HEK293 (cell line): Measurements from ENCODE around the gene HTR3B.
A peak's percentile ranks its signal among the peaks of the same experiment; 100 is the strongest.

Experiments
- CTCF ChIA-PET: fragments of 350-600 bp; formaldehyde crosslinking; extraction: SDS; loops from one replicate; lab custom pipeline; 2021; ENCODE audit warnings: antibody characterized with exemption; lab: Yijun Ruan, JAX
- POLR2A ChIA-PET: fragments of 300-600 bp; formaldehyde crosslinking; extraction: SDS; loops from one replicate; lab custom pipeline; 2020; ENCODE audit warnings: antibody characterized with exemption, inconsistent platforms; lab: Yijun Ruan, JAX
- H3K27ac ChIP-seq: fragments of 200-500 bp; sonication (Bioruptor generic); 2 replicates; pipeline ENCODE4 v1.5.1; 2014; ENCODE audit warnings: low read depth, low read length, control low read depth, inconsistent platforms; ENCODE audit errors: extremely low read depth
- H3K36me3 ChIP-seq, 2 experiments: fragments of 200-500 bp in 1 of 2; sonication (Bioruptor generic) in 1 of 2; 1 replicate in 1 of 2; 2 replicates in 1 of 2; pipeline ENCODE4 v1.5.1; 2014 to 2017; ENCODE audit warnings: inconsistent platforms in 2 of 2, low read length in 2 of 2; ENCODE audit not compliant: control insufficient read depth in 2 of 2, insufficient read depth in 1 of 2
- H3K4me1 ChIP-seq: fragments of 200-500 bp; sonication (Bioruptor generic); 2 replicates; pipeline ENCODE4 v1.5.1; 2014; ENCODE audit warnings: mild to moderate bottlenecking, low read length, inconsistent platforms; ENCODE audit not compliant: control insufficient read depth, insufficient read depth
- H3K4me3 ChIP-seq: 2 replicates; pipeline ENCODE4 v1.5.1; 2011; ENCODE audit warnings: low read depth, mild to moderate bottlenecking, control low read depth, low read length, moderate library complexity
- H3K9me3 ChIP-seq: fragments of 200-500 bp; sonication (Bioruptor generic); 2 replicates; pipeline ENCODE4 v1.5.1; 2014; ENCODE audit warnings: low read depth, low read length, inconsistent platforms; ENCODE audit not compliant: control insufficient read depth, insufficient read depth
- EGR2 ChIP-seq: fragments of 450-650 bp; formaldehyde crosslinking; IDR thresholded peaks from 2 replicates; pipeline ENCODE4 v1.5.1; 2016; ENCODE audit warnings: low read depth, missing biosample characterization, missing genetic modification characterization
- KLF1 ChIP-seq: fragments of 450-650 bp; formaldehyde crosslinking; IDR thresholded peaks from 2 replicates; pipeline ENCODE4 v1.5.1; 2016; ENCODE audit warnings: missing biosample characterization, missing genetic modification characterization
- PBX3 ChIP-seq: sonication (generic); formaldehyde crosslinking; IDR thresholded peaks from 2 replicates; pipeline ENCODE4 v1.8.1; 2022; ENCODE audit warnings: mild to moderate bottlenecking, moderate library complexity, missing genetic modification reagents
- PRDM10 ChIP-seq: fragments of 450-650 bp; formaldehyde crosslinking; IDR thresholded peaks from 2 replicates; pipeline ENCODE4 v1.5.1; 2016; ENCODE audit warnings: missing biosample characterization, missing genetic modification characterization
- PRDM6 ChIP-seq: fragments of 450-650 bp; formaldehyde crosslinking; IDR thresholded peaks from 2 replicates; pipeline ENCODE4 v1.5.1; 2017; ENCODE audit warnings: missing biosample characterization, missing genetic modification characterization
- YY1 ChIP-seq: fragments of 450-650 bp; formaldehyde crosslinking; IDR thresholded peaks from 2 replicates; pipeline ENCODE4 v1.5.1; 2018; ENCODE audit warnings: missing biosample characterization, missing genetic modification characterization
- ZBTB17 ChIP-seq: fragments of 450-650 bp; formaldehyde crosslinking; IDR thresholded peaks from 2 replicates; pipeline ENCODE4 v1.5.1; 2016; ENCODE audit warnings: missing biosample characterization, missing genetic modification characterization
- ZBTB8A ChIP-seq: fragments of 450-650 bp; formaldehyde crosslinking; IDR thresholded peaks from 2 replicates; pipeline ENCODE4 v1.5.1; 2016; ENCODE audit warnings: missing biosample characterization, missing genetic modification characterization
- ZFHX2 ChIP-seq: fragments of 450-650 bp; formaldehyde crosslinking; conservative IDR thresholded peaks from 2 replicates; pipeline ENCODE4 v1.5.1; 2016; ENCODE audit warnings: missing biosample characterization, missing genetic modification characterization
- ZFP3 ChIP-seq: fragments of 450-650 bp; formaldehyde crosslinking; IDR thresholded peaks from 2 replicates; pipeline ENCODE4 v1.5.1; 2016; ENCODE audit warnings: low read depth, missing biosample characterization, missing genetic modification characterization
- ZNF214 ChIP-seq: fragments of 450-650 bp; formaldehyde crosslinking; IDR thresholded peaks from 2 replicates; pipeline ENCODE4 v1.5.1; 2017; ENCODE audit warnings: missing biosample characterization, mild to moderate bottlenecking, missing genetic modification characterization, borderline replicate concordance
- ZNF311 ChIP-seq: fragments of 450-650 bp; formaldehyde crosslinking; IDR thresholded peaks from 2 replicates; pipeline ENCODE4 v1.5.1; 2017; ENCODE audit warnings: missing biosample characterization, missing genetic modification characterization, borderline replicate concordance
- ZNF341 ChIP-seq: fragments of 450-650 bp; formaldehyde crosslinking; IDR thresholded peaks from 2 replicates; pipeline ENCODE4; 2016; ENCODE audit warnings: low read depth, missing biosample characterization, missing genetic modification characterization
- ZNF473 ChIP-seq: fragments of 450-650 bp; formaldehyde crosslinking; IDR thresholded peaks from 2 replicates; pipeline ENCODE4 v1.5.1; 2017; ENCODE audit warnings: missing biosample characterization, missing genetic modification characterization
- ZNF707 ChIP-seq: fragments of 450-650 bp; formaldehyde crosslinking; IDR thresholded peaks from 2 replicates; pipeline ENCODE4 v1.5.1; 2016; ENCODE audit warnings: missing biosample characterization, missing genetic modification characterization

Gene HTR3B

GRCh38 chr11:113856966-113857759, 47.4 kb upstream of the HTR3B start (continued):
- TF ChIP-seq PBX3 (CRISPR knock-in tag) = no peak
- no peak for TF ChIP-seq YY1
- TF ChIP-seq ZBTB8A (tag by site-specific recombination) = no peak
- TF ChIP-seq KLF1 (tag by site-specific recombination) = no peak
- TF ChIP-seq ZFP3 (tag by site-specific recombination) = no peak

GRCh38 chr11:113859665-113860064, 44.9 kb upstream of the HTR3B start:
- CTCF ChIA-PET = interaction anchor here (0.6 to 1.3 kb wide), 3 partner anchors 35 to 402 kb away, joined by 3 to 4 read pairs (median 3); no protein-coding TSS in a partner anchor
- Histone ChIP-seq H3K9me3 (no peaks in the 10 kb centered on the region), H3K27ac (no peak overlapping the region), H3K4me3 (no peak overlapping the region), H3K36me3 (peaks cover 0 to 5% of the 10 kb centered on the region in 2 experiments; a peak in 1 of 3 replicates), H3K4me1 (peaks cover 3% of the 10 kb centered on the region; the same call in 1 of the 2 replicates)
- TF ChIP-seq PRDM6 (tag by site-specific recombination) = peak; percentile 76
- TF ChIP-seq ZNF311 (tag by site-specific recombination) = no peak
- POLR2A ChIA-PET = no interaction called here

- TF ChIP-seq ZFHX2 (tag by site-specific recombination) (peak; percentile 29; the same call in 1 of the 2 replicates), ZNF707 (tag by site-specific recombination) (no peak), EGR2 (tag by site-specific recombination) (0 out of 2 replicates have a peak, but pooled peaks have one; percentile 36), ZNF214 (tag by site-specific recombination) (no peak), ZNF473 (tag by site-specific recombination) (no peak), PRDM10 (tag by site-specific recombination) (no peak), ZNF341 (no peak), ZBTB17 (tag by site-specific recombination) (0 out of 2 replicates have a peak, but pooled peaks have one; percentile 35)
- CTCF ChIA-PET = interaction anchor here (0.6 kb wide), 1 partner anchor 25 kb away, joined by 3 read pairs; no protein-coding TSS in a partner anchor
- POLR2A ChIA-PET = no interaction called here
- peaks cover 3 to 23% of the 10 kb centered on the region in 2 experiments; a peak in 2 of 3 replicates for H3K36me3 ChIP-seq
- no peak overlapping the region for H3K27ac ChIP-seq
- H3K4me3 ChIP-seq = no peak overlapping the region
- no peaks in the 10 kb centered on the region for H3K9me3 ChIP-seq
- peaks cover 3% of the 10 kb centered on the region; the same call in 1 of the 2 replicates for H3K4me1 ChIP-seq
Observed at GRCh38 chr11:113862435-113862834, 42.2 kb upstream of the HTR3B start.
